ENCODE results near the gene PHB1. TPM values are rescaled to one million over a fixed set of nuclear protein-coding genes. Genes with fewer than 3 reads are reported as not detected.
"Not testable (repeated sequence)": the region's sequence is repeated elsewhere in the genome, so short reads cannot be mapped to it uniquely, and the experiment has no call there.

The PHB1 gene
- polyA plus RNA-seq, 2 donors, result 53.6 to 164 TPM

DNA sequence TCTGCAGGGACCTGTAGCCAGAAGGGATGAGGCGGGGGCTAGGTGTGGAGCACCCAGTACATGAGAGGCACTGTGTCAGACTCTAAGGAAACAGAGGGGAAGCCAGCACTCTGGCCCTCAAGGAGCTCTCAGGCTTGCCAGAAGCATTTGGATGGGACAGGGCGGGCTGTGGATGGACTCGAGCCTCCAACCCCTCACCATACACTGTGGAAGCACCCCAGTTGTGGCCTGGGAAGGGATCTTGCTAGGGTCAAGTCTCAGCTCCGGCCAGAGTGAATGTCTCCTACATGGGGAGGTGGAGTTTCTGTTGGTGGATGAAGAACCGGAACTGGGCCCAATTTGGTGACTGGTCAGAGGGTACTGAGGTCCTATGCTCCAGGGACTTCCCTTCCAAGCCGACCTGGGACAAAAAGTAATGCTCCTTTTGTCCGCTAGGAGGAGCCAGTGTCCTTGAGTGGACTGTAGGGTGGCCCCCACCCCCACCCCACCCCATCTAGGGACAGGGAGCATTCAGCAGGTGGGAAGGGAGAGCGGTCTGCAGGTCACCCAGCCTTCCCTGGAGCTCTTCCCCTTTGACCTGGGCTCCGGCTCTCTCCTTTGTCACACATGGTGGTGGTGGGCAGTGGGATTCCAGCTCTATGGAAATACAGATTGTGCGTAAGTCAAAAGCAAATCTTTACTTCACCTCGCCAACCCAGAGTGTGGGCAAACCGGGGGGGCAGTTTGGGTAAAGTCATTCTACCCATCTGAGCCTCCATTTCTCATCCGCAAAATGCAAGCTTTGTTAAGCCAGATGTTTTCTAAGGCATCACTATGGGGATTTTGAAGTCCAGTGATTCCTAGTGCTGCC, 20.4 kb upstream of the PHB1 start:
- no peak overlapping the region for H3K4me3 ChIP-seq (ENCODE audit: low read depth in 1 of 2, low read length in 2 of 2)
- no peaks in the 10 kb centered on the region for H3K9me3 ChIP-seq (ENCODE audit: control insufficient read depth in 2 of 2, insufficient read depth in 1 of 2, low read depth in 1 of 2, low read length in 1 of 2)
- no peaks in the 10 kb centered on the region for H3K4me1 ChIP-seq (ENCODE audit: control insufficient read depth in 2 of 2, insufficient read depth in 2 of 2, low read length in 1 of 2)
- WGBS, 2 donors, result 49 to 52% methylated on average over 13 of the region's 13 CpGs
- no peaks in the 10 kb centered on the region for H3K27me3 ChIP-seq (ENCODE audit: control insufficient read depth in 1 of 2, insufficient read depth in 2 of 2, low read length in 2 of 2)
- H3K36me3 ChIP-seq (ENCODE audit: control insufficient read depth in 2 of 2, insufficient read depth in 2 of 2, low read length in 1 of 2), result no peaks in the 10 kb centered on the region
- H3K27ac ChIP-seq (ENCODE audit: low read depth in 2 of 2, low read length in 1 of 2), result no peak overlapping the region

DNA sequence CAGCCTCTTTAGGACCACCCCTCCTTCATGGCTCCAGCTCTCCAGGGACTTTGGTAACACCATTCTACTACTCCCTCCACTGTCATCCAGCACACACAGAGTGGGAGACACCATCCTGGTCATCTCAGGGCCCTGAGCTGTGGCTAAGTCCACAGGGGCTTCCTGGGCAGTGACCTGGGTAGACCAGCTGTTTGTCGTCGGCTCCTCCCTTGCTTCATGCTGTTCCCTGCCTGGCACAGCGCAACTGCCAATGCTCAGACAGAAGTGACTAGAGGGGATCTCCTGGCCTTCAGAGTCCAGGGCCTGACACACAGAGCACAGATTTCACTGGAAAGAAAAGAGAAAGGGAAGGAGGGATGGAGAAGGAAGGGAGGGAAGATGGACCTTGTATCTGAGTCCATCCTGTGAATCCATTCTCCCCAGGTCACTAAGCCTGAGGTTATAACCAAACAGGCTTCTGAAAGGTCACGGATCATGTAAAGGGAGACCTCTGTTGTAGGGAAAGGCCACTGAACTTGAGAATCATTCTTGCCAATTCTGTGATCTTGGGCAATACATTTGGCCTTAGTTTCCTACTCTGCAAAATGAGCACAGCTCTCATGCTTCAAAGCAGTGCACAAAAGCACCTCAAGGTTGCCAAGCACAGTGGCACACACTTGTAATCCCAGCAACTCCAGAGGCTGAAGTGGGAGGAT, 18.5 kb upstream of the PHB1 start:
- 86 to 93% methylated on average over 4 of the region's 4 CpGs for WGBS, 2 donors
- Histone ChIP-seq H3K4me1 (ENCODE audit: control insufficient read depth in 2 of 2, insufficient read depth in 2 of 2, low read length in 1 of 2) (no peaks in the 10 kb centered on the region), H3K4me3 (ENCODE audit: low read depth in 1 of 2, low read length in 2 of 2) (no peak overlapping the region), H3K27ac (ENCODE audit: low read depth in 2 of 2, low read length in 1 of 2) (no peak overlapping the region), H3K9me3 (ENCODE audit: control insufficient read depth in 2 of 2, insufficient read depth in 1 of 2, low read depth in 1 of 2, low read length in 1 of 2) (no peaks in the 10 kb centered on the region), H3K27me3 (ENCODE audit: control insufficient read depth in 1 of 2, insufficient read depth in 2 of 2, low read length in 2 of 2) (no peaks in the 10 kb centered on the region), H3K36me3 (ENCODE audit: control insufficient read depth in 2 of 2, insufficient read depth in 2 of 2, low read length in 1 of 2) (no peaks in the 10 kb centered on the region)

DNA sequence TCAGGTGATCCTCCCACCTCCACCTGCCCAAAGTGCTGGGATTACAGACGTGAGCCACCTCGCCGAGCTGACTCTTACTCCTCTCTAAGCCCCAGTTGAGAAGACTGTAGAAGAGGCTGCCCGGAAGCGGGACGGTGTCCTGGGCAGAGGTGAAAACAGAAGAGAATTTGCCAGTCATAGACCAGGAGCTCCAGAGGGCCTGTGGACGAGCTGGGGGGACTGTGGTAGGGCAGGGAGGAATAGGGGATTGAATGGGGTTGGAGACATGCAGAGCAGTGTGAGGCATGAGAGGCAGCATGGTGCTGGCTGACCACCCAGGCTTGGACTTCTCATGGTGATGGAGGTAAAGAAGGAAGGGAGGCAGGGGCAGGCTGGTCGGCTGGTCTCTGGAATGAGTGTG, 17.1 kb upstream of the PHB1 start:
- WGBS, 2 donors, result 83 to 91% methylated on average over 8 of the region's 8 CpGs
- Histone ChIP-seq H3K27me3 (ENCODE audit: control insufficient read depth in 1 of 2, insufficient read depth in 2 of 2, low read length in 2 of 2) (no peaks in the 10 kb centered on the region), H3K4me1 (ENCODE audit: control insufficient read depth in 2 of 2, insufficient read depth in 2 of 2, low read length in 1 of 2) (no peaks in the 10 kb centered on the region), H3K36me3 (ENCODE audit: control insufficient read depth in 2 of 2, insufficient read depth in 2 of 2, low read length in 1 of 2) (no peaks in the 10 kb centered on the region), H3K27ac (ENCODE audit: low read depth in 2 of 2, low read length in 1 of 2) (no peak overlapping the region), H3K9me3 (ENCODE audit: control insufficient read depth in 2 of 2, insufficient read depth in 1 of 2, low read depth in 1 of 2, low read length in 1 of 2) (no peaks in the 10 kb centered on the region), H3K4me3 (ENCODE audit: low read depth in 1 of 2, low read length in 2 of 2) (no peak overlapping the region)

DNA sequence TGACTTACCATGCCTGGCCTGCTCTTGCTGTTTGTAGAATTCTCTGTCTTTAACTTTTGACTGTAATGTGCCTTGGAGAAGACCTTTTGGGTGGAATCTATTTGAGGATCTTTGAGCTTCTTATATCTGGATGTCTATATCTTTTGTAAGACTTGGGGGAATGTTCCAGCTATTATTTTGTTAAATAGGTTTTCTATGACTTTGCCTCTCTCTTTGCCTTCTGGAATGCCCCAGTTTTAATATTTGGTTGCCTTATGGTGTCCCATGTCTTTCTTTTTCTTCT, 10.3 kb upstream of the PHB1 start:
- no peak overlapping the region for H3K27ac ChIP-seq (ENCODE audit: low read depth in 2 of 2, low read length in 1 of 2)
- H3K4me1 ChIP-seq (ENCODE audit: control insufficient read depth in 2 of 2, insufficient read depth in 2 of 2, low read length in 1 of 2), result no peaks in the 10 kb centered on the region
- no peaks in the 10 kb centered on the region for H3K27me3 ChIP-seq (ENCODE audit: control insufficient read depth in 1 of 2, insufficient read depth in 2 of 2, low read length in 2 of 2)
- H3K36me3 ChIP-seq (ENCODE audit: control insufficient read depth in 2 of 2, insufficient read depth in 2 of 2, low read length in 1 of 2), result no peaks in the 10 kb centered on the region
- no peaks in the 10 kb centered on the region for H3K9me3 ChIP-seq (ENCODE audit: control insufficient read depth in 2 of 2, insufficient read depth in 1 of 2, low read depth in 1 of 2, low read length in 1 of 2)
- H3K4me3 ChIP-seq (ENCODE audit: low read depth in 1 of 2, low read length in 2 of 2), result no peak overlapping the region

DNA sequence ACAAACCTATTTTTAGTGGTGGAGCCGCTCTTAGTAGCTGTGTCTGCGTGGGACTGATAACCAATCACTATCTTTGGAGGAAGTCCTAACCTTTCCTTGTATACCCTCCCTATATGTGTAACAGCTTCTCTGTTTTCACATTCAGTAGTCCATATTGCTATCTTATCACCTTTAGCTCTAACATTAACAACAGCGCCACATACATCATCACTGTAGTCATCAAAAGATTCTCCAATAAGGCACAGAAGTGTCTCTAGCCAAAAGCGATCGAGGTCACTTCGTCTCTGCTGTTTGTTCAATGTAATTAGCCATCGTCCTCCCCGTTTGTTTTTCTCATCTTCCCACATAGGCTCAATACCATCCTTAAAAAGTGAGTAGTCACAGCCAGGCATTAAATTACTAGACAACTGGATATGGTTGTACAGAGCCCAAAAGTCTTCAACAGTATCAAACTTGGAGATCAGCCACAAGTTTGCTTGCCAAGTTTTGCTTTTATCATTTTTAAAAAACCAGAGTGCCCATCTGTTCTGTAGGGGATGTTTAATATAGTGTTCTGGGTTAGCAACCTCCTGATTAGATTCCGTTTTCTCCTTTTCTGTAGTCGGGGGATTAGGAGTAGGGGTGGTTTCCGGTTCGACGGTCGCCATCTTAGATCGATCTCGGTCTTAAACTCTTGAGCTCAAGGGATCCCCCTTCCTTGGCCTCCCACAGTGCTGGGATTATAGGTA, 9.8 kb upstream of the PHB1 start:
- not testable (repeated sequence) for H3K9me3 ChIP-seq (ENCODE audit: control insufficient read depth in 2 of 2, insufficient read depth in 1 of 2, low read depth in 1 of 2, low read length in 1 of 2); H3K36me3 ChIP-seq (ENCODE audit: control insufficient read depth in 2 of 2, insufficient read depth in 2 of 2, low read length in 1 of 2); H3K4me3 ChIP-seq (ENCODE audit: low read depth in 1 of 2, low read length in 2 of 2); H3K27ac ChIP-seq (ENCODE audit: low read depth in 2 of 2, low read length in 1 of 2); H3K4me1 ChIP-seq (ENCODE audit: control insufficient read depth in 2 of 2, insufficient read depth in 2 of 2, low read length in 1 of 2); H3K27me3 ChIP-seq (ENCODE audit: control insufficient read depth in 1 of 2, insufficient read depth in 2 of 2, low read length in 2 of 2)
- WGBS, 2 donors, result 84 to 86% methylated on average over 15 to 16 of the region's 16 CpGs

DNA sequence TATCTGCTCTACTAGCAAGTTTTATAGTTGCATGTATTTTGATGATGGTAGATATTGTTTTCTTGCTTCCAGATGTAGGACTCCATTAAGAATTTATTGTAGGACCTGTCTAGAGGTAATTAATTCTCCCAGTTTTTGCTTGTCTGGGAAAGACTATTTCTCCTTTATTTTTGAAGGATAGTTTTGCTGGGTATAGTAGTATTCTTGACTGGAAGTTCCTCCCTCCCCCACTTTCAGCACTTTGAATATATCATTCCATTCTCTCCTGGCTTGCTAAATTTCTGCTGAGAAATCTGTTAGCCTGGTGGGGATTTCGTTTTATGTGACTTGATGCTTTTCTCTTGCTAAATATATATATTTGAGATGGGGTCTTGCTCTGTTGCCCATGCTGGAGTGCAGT, 8.0 kb upstream of the PHB1 start:
- no peak overlapping the region for H3K27ac ChIP-seq (ENCODE audit: low read depth in 2 of 2, low read length in 1 of 2)
- H3K4me1 ChIP-seq (ENCODE audit: control insufficient read depth in 2 of 2, insufficient read depth in 2 of 2, low read length in 1 of 2), result no peaks in the 10 kb centered on the region
- no peaks in the 10 kb centered on the region for H3K36me3 ChIP-seq (ENCODE audit: control insufficient read depth in 2 of 2, insufficient read depth in 2 of 2, low read length in 1 of 2)
- no peak overlapping the region for H3K4me3 ChIP-seq (ENCODE audit: low read depth in 1 of 2, low read length in 2 of 2)
- H3K9me3 ChIP-seq (ENCODE audit: control insufficient read depth in 2 of 2, insufficient read depth in 1 of 2, low read depth in 1 of 2, low read length in 1 of 2), result no peaks in the 10 kb centered on the region
- WGBS, 2 donors, result 43 to 63% methylated on average over 1 of the region's 1 CpG
- H3K27me3 ChIP-seq (ENCODE audit: control insufficient read depth in 1 of 2, insufficient read depth in 2 of 2, low read length in 2 of 2), result no peaks in the 10 kb centered on the region

DNA sequence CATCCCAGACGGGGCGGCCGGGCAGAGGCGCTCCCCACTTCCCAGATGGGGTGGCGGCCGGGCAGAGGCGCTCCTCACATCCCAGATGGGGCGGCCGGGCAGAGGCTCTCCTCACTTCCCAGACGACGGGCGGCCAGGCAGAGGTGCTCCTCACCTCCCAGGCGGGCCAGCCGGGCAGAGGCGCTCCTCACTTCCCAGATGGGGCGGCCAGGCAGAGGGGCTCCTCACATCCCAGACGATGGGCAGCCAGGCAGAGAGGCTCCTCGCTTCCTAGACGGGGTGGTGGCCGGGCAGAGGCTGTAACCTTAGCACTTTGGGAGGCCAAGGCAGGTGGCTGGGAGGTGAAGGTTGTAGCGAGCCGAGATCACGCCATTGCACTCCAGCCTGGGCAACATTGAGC, 5.1 kb upstream of the PHB1 start:
- H3K4me3 ChIP-seq (ENCODE audit: low read depth in 1 of 2, low read length in 2 of 2); H3K4me1 ChIP-seq (ENCODE audit: control insufficient read depth in 2 of 2, insufficient read depth in 2 of 2, low read length in 1 of 2); H3K27ac ChIP-seq (ENCODE audit: low read depth in 2 of 2, low read length in 1 of 2); H3K27me3 ChIP-seq (ENCODE audit: control insufficient read depth in 1 of 2, insufficient read depth in 2 of 2, low read length in 2 of 2); H3K36me3 ChIP-seq (ENCODE audit: control insufficient read depth in 2 of 2, insufficient read depth in 2 of 2, low read length in 1 of 2); H3K9me3 ChIP-seq (ENCODE audit: control insufficient read depth in 2 of 2, insufficient read depth in 1 of 2, low read depth in 1 of 2, low read length in 1 of 2): not testable (repeated sequence)
- WGBS, 2 donors, result 88 to 92% methylated on average over 22 to 23 of the region's 23 CpGs

DNA sequence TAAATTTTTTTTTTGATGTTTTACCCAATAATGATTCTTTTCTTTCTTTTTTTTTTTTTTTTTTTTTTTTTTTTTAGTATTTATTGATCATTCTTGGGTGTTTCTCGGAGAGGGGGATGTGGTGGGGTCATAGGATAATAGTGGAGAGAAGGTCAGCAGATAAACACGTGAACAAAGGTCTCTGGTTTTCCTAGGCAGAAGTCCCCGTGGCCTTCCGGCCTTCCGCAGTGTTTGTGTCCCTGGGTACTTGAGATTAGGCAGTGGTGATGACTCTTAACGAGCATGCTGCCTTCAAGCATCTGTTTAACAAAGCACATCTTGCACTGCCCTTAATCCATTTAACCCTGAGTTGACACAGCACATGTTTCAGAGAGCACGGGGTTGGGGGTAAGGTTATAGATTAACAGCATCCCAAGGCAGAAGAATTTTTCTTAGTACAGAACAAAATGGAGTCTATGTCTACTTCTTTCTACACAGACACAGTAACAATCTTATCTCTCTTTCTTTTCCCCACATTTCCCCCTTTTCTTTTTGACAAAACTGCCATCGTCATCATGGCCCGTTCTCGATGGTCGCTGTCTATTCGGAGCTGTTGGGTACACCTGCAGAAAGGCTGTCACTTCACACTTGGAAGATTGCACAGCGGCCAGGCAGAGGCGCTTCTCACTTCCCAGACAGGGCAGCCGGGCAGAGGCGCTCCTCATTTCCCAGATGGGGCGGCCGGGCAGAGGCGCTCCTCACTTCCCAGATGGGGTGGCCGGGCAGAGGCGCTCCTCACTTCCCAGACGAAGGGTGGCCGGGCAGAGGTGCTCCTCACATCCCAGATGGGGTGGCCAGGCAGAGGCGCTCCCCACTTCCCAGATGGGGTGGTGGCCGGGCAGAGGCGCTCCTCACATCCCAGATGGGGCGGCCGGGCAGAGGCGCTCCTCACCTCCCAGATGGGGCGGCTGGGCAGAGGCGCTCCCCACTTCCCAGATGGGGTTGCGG, 4.4 kb upstream of the PHB1 start:
- H3K27ac ChIP-seq (ENCODE audit: low read depth in 2 of 2, low read length in 1 of 2); H3K9me3 ChIP-seq (ENCODE audit: control insufficient read depth in 2 of 2, insufficient read depth in 1 of 2, low read depth in 1 of 2, low read length in 1 of 2); H3K36me3 ChIP-seq (ENCODE audit: control insufficient read depth in 2 of 2, insufficient read depth in 2 of 2, low read length in 1 of 2); H3K27me3 ChIP-seq (ENCODE audit: control insufficient read depth in 1 of 2, insufficient read depth in 2 of 2, low read length in 2 of 2); H3K4me1 ChIP-seq (ENCODE audit: control insufficient read depth in 2 of 2, insufficient read depth in 2 of 2, low read length in 1 of 2); H3K4me3 ChIP-seq (ENCODE audit: low read depth in 1 of 2, low read length in 2 of 2): not testable (repeated sequence)
- WGBS, 2 donors, result 92 to 95% methylated on average over 31 to 32 of the region's 32 CpGs

DNA sequence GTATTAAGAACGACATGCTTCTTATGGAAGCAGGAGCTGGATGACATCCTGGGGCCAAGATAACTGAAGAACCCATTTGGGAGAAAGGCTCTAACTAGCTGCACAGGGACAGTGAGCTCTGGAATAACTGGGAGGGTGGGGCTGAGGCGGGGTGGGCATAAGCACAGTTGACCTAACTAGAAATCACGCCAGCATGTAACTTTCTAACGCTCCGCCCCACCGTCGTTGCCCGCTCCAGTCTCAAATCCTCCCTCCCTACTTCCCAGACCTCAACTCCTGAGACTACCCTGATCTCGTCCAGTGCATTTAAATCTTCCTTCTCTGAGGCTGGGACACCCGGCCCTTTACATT, 436 bp downstream of the PHB1 start:
- H3K36me3 ChIP-seq (ENCODE audit: control insufficient read depth in 2 of 2, insufficient read depth in 2 of 2, low read length in 1 of 2), result peaks cover 8 to 15% of the 10 kb centered on the region in 2 donors
- WGBS, 2 donors, result 0% methylated on average over 10 of the region's 10 CpGs
- H3K4me3 ChIP-seq (ENCODE audit: low read depth in 1 of 2, low read length in 2 of 2), result peak overlapping the region; percentile 86 to 98
- H3K9me3 ChIP-seq (ENCODE audit: control insufficient read depth in 2 of 2, insufficient read depth in 1 of 2, low read depth in 1 of 2, low read length in 1 of 2), result no peaks in the 10 kb centered on the region
- H3K27ac ChIP-seq (ENCODE audit: low read depth in 2 of 2, low read length in 1 of 2), result peak overlapping the region; percentile 28 to 69
- no peaks in the 10 kb centered on the region for H3K4me1 ChIP-seq (ENCODE audit: control insufficient read depth in 2 of 2, insufficient read depth in 2 of 2, low read length in 1 of 2)
- no peaks in the 10 kb centered on the region for H3K27me3 ChIP-seq (ENCODE audit: control insufficient read depth in 1 of 2, insufficient read depth in 2 of 2, low read length in 2 of 2)

Data from esophagus (tissue), 2 donors.